ENCODE measurements around the gene PBX2. TPM values are rescaled to one million over a fixed set of nuclear protein-coding genes. Genes with fewer than 3 reads are reported as not detected.
A peak's percentile ranks its signal among the peaks of the same experiment; 100 is the strongest.

Gene PBX2
- total RNA-seq, 4 donors from 2014 or later = 43.6 to 95.9 (median 59.3) TPM

DNA sequence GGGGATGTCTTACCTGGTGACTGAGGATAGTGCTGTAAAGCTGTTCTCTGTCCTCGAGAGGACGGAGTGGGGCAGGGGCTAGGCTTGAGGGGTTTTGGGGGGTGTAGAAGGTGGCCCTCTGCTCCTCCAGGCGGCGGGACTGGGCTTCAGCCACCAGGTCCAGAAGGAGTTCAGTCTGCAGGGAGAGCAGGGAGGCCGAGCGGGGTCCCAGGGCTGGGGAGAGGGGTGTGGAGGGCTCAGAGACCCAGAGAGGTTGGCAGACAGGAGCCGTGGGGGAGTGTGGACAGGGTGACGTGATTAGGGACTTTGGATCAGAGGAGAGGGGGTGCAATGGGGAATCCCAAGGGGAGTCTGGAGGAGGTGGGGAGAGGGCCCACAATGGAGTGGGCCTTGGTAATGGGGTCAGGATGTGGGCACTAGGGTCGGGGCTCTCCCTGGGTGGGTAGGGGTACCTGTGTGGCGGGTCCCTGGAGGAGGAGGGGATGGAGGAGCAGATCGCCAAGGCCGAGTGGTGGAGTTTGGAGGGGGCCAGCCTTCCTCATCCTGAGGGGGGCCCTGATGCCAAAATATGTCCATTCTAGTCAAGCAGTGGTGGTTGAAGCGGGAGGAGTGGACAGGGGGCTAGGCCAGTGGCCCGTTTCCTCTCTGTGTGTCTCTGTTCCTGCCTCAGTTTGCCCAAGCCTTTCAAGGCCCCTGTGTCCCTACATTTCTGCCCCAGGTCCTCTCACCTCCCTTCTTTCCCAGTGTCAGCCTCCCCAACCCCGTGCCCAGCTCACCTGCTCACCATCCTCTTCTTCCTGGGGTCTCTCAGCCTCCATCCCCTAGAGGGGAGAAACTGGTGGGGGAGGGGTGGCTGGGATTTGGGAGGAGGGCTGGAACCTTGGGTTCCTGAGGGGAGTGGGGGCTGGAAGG is 1.9 kb upstream of the PBX2 start:
- H3K4me3 ChIP-seq = peak overlapping the region; percentile 30 to 92 (median 52)
- WGBS = 79% methylated on average over 14 of the region's 15 CpGs
- H3K27me3 ChIP-seq = no peaks in the 10 kb centered on the region
- TF ChIP-seq, protein P1, sequence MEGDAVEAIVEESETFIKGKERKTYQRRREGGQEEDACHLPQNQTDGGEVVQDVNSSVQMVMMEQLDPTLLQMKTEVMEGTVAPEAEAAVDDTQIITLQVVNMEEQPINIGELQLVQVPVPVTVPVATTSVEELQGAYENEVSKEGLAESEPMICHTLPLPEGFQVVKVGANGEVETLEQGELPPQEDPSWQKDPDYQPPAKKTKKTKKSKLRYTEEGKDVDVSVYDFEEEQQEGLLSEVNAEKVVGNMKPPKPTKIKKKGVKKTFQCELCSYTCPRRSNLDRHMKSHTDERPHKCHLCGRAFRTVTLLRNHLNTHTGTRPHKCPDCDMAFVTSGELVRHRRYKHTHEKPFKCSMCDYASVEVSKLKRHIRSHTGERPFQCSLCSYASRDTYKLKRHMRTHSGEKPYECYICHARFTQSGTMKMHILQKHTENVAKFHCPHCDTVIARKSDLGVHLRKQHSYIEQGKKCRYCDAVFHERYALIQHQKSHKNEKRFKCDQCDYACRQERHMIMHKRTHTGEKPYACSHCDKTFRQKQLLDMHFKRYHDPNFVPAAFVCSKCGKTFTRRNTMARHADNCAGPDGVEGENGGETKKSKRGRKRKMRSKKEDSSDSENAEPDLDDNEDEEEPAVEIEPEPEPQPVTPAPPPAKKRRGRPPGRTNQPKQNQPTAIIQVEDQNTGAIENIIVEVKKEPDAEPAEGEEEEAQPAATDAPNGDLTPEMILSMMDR (IDR thresholded peaks at IDR 0.05) = no peak
- TF ChIP-seq EP300 (IDR thresholded peaks at IDR 0.05) = no peak
- no peaks in the 10 kb centered on the region for H3K9me3 ChIP-seq
- intact Hi-C loops (cut with DNase I) = no loop called here
- H3K36me3 ChIP-seq = peaks cover 10 to 13% (median 11%) of the 10 kb centered on the region in 4 donors
- H3K4me1 ChIP-seq = peaks cover 65 to 78% (median 72%) of the 10 kb centered on the region in 4 donors
- no peak for DNase-seq (ENCODE audit: extremely low spot score)
- peak overlapping the region; percentile 90 to 99 (median 98) for H3K27ac ChIP-seq (replicated peaks in 1 of 4)

DNA sequence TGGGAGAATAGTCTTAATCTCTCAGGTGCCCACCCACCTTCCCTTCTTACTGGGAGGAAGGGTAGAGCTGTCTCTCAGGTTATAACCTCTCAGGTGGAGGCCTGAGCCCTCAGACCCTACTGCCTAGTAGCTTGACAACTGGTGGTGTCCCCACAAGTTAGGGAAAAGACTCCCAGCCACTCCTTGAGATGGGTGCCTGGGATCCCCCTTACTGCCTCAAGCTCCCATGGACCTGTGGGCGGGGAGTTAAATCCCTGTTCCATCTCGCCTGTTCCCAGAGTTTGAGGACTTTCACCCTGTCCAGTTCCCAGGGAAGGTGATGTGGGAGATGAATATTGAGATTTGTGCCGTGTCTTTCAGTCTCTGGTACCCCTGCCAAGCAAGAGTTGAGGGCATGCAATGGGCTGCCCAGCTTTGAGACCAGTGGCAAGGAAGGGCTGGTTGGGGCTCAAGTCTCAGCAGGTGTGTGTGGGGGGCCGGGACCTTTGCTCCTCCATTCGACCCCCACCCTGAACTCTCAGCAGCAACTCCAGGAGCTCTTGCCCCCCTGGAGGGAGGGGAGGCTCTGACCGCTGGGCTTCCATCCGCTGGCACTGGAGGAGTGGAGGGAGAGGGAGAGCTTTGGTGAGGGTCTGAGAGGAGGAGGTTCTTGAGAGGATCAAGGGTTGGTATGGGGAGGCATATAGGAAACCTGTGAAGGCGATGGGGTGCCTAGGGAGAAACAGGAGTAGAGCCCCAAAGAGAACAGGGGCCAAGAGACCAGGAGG is 1.1 kb upstream of the PBX2 start:
- Histone ChIP-seq H3K4me3 (peak overlapping the region; percentile 66 to 92 (median 84)), H3K4me1 (peaks cover 69 to 80% (median 76%) of the 10 kb centered on the region in 4 donors), H3K9me3 (no peaks in the 10 kb centered on the region), H3K27ac (replicated peaks in 1 of 4) (peak overlapping the region; percentile 90 to 99 (median 98)), H3K27me3 (no peaks in the 10 kb centered on the region), H3K36me3 (peaks cover 16 to 21% (median 20%) of the 10 kb centered on the region in 4 donors)
- no peak for TF ChIP-seq EP300 (IDR thresholded peaks at IDR 0.05)
- no peak for TF ChIP-seq POLR2AphosphoS5 (IDR thresholded peaks at IDR 0.05)
- TF ChIP-seq POLR2A (IDR thresholded peaks at IDR 0.05; ENCODE audit: low read depth) = no peak
- TF ChIP-seq, protein P1 (IDR thresholded peaks at IDR 0.05) = no peak
- WGBS = 87% methylated on average over 6 of the region's 8 CpGs
- intact Hi-C loops (cut with DNase I) = no loop called here
- no peak for DNase-seq (ENCODE audit: extremely low spot score)

DNA sequence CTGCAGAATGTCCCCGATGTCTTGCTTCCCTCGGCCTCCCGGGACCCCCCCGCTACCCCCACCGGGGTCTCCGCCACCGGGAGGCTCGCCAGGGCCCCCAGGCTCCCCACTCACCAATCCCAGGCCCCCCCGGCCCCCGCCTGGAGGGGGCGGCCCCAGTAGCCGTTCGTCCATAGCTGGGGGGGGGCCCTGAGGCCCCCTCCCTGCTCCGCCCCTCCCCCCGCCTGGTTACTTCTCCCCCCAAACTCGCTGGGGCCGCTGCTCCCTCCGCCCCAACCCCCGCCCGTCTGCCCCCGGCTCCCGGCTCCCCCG is 304 bp downstream of the PBX2 start:
- Histone ChIP-seq H3K9me3 (no peaks in the 10 kb centered on the region), H3K4me1 (peaks cover 70 to 83% (median 80%) of the 10 kb centered on the region in 4 donors), H3K27me3 (no peaks in the 10 kb centered on the region), H3K27ac (replicated peaks in 1 of 4) (peak overlapping the region; percentile 90 to 99 (median 98)), H3K36me3 (peaks cover 16 to 24% (median 21%) of the 10 kb centered on the region in 4 donors), H3K4me3 (peak overlapping the region; percentile 66 to 92 (median 84))
- intact Hi-C loops (cut with DNase I) = no loop called here
- TF ChIP-seq POLR2A (IDR thresholded peaks at IDR 0.05; ENCODE audit: low read depth) (no peak), POLR2AphosphoS5 (IDR thresholded peaks at IDR 0.05) (no peak), EP300 (IDR thresholded peaks at IDR 0.05) (no peak)
- TF ChIP-seq, protein P1 (IDR thresholded peaks at IDR 0.05) = no peak
- no peak for DNase-seq (ENCODE audit: extremely low spot score)
- WGBS = no CpG with 5 or more reads among the region's 23 CpGs

DNA sequence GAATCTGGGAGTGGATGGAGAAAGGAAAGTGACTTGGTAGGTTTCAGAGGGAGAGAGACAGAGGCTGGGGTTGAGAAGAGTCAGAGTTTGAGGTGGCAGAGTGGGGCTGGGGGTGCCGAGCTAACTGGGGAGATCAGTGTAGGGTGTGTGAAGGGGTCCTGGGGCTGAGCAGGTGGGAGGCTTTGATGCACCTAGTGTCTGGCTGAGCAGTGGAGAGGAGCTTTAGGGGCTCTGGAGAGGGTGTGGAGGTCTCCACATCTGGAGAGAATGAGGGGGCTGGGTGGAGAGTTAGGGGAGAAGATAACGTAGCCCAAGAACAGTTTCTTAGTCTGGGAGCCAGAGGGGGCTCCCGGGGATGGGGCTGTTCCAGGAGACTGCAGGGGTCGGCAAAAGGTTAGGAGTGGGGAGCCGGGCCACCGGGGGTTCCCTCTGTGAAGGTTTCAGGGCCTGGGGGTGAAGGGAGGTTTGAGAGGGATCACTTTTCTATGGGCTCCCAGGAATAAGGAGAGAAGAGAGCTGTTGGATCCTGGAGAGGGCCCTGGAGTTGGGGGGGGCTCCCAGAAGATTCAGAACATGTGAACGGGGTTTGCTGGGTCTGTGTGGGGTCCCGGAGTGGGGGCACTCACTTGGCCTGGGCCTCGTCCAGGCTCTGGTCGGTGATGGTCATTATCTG is 797 bp downstream of the PBX2 start:
- peaks cover 70 to 83% (median 80%) of the 10 kb centered on the region in 4 donors for H3K4me1 ChIP-seq
- H3K4me3 ChIP-seq = peak overlapping the region; percentile 66 to 92 (median 84)
- 4% methylated on average over 6 of the region's 10 CpGs for whole genome bisulfite sequencing
- no peak for DNase-seq (ENCODE audit: extremely low spot score)
- H3K27ac ChIP-seq (replicated peaks in 1 of 4) = peak overlapping the region; percentile 90 to 99 (median 98)
- H3K27me3 ChIP-seq = no peaks in the 10 kb centered on the region
- no peaks in the 10 kb centered on the region for H3K9me3 ChIP-seq
- H3K36me3 ChIP-seq = peaks cover 16 to 24% (median 22%) of the 10 kb centered on the region in 4 donors
- intact Hi-C loops (cut with DNase I) = no loop called here
- TF ChIP-seq, protein P1 (IDR thresholded peaks at IDR 0.05) = peak in 1 of 3 experiments; percentile 3
- TF ChIP-seq POLR2A (IDR thresholded peaks at IDR 0.05; ENCODE audit: low read depth) (no peak), POLR2AphosphoS5 (IDR thresholded peaks at IDR 0.05) (no peak), EP300 (IDR thresholded peaks at IDR 0.05) (no peak)
